ENCODE data around the gene ZBTB20. TPM values are rescaled to one million over a fixed set of nuclear protein-coding genes. Genes with fewer than 3 reads are reported as not detected.

ZBTB20 gene
- total and polyA plus RNA-seq, 2 donors (not counting 1 experiment from before 2014, with no cell fraction given): 4.0 to 123 TPM

DNA sequence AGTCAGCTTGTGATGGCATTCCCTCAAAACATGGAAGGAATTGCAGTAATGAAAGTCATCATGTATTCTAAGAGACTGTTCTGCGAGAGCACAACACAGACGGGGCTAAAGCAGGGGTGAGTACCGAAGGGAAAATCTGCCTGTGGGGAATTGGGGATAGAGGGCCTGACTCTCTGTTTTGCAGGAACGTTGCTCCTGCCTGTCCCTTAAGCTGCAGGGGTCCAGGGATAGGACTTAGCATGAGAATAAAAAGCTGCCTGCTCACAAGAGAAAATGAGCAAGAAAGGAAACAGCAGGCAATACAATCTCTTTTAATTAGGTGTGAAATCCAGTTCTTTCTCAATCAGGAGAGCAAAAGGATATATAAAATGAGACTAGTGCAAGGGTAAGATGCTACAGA lies 791.0 kb downstream of the ZBTB20 start:
- Histone ChIP-seq H3K36me3 (replicated peaks in 1 of 2; ENCODE audit: control extremely low read depth in 1 of 2, control insufficient read depth in 1 of 2, extremely low read depth in 1 of 2, insufficient read depth in 2 of 2, low read length in 1 of 2) (peaks cover 0 to 11% of the 10 kb centered on the region in 2 experiments), H3K4me2 (replicated peaks; ENCODE audit: low read depth, low read length, poor library complexity, severe bottlenecking) (no peak overlapping the region), H3K9ac (ENCODE audit: low read length) (no peak overlapping the region), H4K20me1 (ENCODE audit: control insufficient read depth, insufficient read depth, low read length, poor library complexity, severe bottlenecking) (no peaks in the 10 kb centered on the region), H3K4me1 (ENCODE audit: control insufficient read depth in 2 of 2, insufficient read depth in 2 of 2, low read length in 2 of 2) (no peaks in the 10 kb centered on the region), H3K27ac (ENCODE audit: low read length in 2 of 2) (no peak overlapping the region), H2AFZ (ENCODE audit: insufficient read depth, low read depth, low read length, poor library complexity, severe bottlenecking) (no peak overlapping the region), H3K4me3 (ENCODE audit: control extremely low read depth in 1 of 5, extremely low read depth in 1 of 5, insufficient read depth in 1 of 5, low read depth in 2 of 5, low read length in 4 of 5) (no peak overlapping the region), H3K79me2 (ENCODE audit: control insufficient read depth, insufficient read depth, low read length) (no peaks in the 10 kb centered on the region), H3K27me3 (replicated peaks in 1 of 4; ENCODE audit: control extremely low read depth in 1 of 4, control insufficient read depth in 3 of 4, insufficient read depth in 4 of 4, low read length in 3 of 4) (no peaks in the 10 kb centered on the region), H3K9me3 (ENCODE audit: control extremely low read depth in 1 of 3, control insufficient read depth in 2 of 3, insufficient read depth in 1 of 3, low read length in 2 of 3) (peaks cover 0 to 9% (median 0%) of the 10 kb centered on the region in 3 donors)
- Mint-ChIP-seq H3K27ac (no peak overlapping the region), H3K4me3 (no peak overlapping the region), H3K27me3 (no peaks in the 10 kb centered on the region), H3K4me1 (no peaks in the 10 kb centered on the region), H3K9me3 (ENCODE audit: insufficient read depth) (no peaks in the 10 kb centered on the region)
- no peak for DNase-seq
- POLR2A ChIA-PET: no interaction called here
- CTCF ChIA-PET: interaction anchor here (0.6 kb wide), 1 partner anchor 841 kb away, joined by 3 read pairs; the partner anchor contains the start of gene SPICE1
- 100% methylated on average over 4 of the region's 4 CpGs for WGBS (ENCODE audit: insufficient coverage)
- intact Hi-C loops (cut with micrococcal nuclease): no loop called here
- TF ChIP-seq, protein P1, sequence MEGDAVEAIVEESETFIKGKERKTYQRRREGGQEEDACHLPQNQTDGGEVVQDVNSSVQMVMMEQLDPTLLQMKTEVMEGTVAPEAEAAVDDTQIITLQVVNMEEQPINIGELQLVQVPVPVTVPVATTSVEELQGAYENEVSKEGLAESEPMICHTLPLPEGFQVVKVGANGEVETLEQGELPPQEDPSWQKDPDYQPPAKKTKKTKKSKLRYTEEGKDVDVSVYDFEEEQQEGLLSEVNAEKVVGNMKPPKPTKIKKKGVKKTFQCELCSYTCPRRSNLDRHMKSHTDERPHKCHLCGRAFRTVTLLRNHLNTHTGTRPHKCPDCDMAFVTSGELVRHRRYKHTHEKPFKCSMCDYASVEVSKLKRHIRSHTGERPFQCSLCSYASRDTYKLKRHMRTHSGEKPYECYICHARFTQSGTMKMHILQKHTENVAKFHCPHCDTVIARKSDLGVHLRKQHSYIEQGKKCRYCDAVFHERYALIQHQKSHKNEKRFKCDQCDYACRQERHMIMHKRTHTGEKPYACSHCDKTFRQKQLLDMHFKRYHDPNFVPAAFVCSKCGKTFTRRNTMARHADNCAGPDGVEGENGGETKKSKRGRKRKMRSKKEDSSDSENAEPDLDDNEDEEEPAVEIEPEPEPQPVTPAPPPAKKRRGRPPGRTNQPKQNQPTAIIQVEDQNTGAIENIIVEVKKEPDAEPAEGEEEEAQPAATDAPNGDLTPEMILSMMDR (IDR thresholded peaks at IDR 0.05): no peak
- no peak for TF ChIP-seq EZH2 (IDR thresholded peaks at IDR 0.05; ENCODE audit: borderline replicate concordance, insufficient read depth, low read depth, low read length, poor library complexity, severe bottlenecking)
- ATAC-seq (ENCODE audit: low read depth): no peak

GRCh38 chr3:114355653-114356052 lies 791.4 kb downstream of the ZBTB20 start:
- Histone ChIP-seq H3K4me2 (replicated peaks; ENCODE audit: low read depth, low read length, poor library complexity, severe bottlenecking) (no peak overlapping the region), H3K79me2 (ENCODE audit: control insufficient read depth, insufficient read depth, low read length) (no peaks in the 10 kb centered on the region), H3K36me3 (replicated peaks in 1 of 2; ENCODE audit: control extremely low read depth in 1 of 2, control insufficient read depth in 1 of 2, extremely low read depth in 1 of 2, insufficient read depth in 2 of 2, low read length in 1 of 2) (peaks cover 0 to 15% of the 10 kb centered on the region in 2 experiments), H3K4me1 (ENCODE audit: control insufficient read depth in 2 of 2, insufficient read depth in 2 of 2, low read length in 2 of 2) (no peaks in the 10 kb centered on the region), H2AFZ (ENCODE audit: insufficient read depth, low read depth, low read length, poor library complexity, severe bottlenecking) (no peak overlapping the region), H3K27ac (ENCODE audit: low read length in 2 of 2) (no peak overlapping the region), H3K9me3 (ENCODE audit: control extremely low read depth in 1 of 3, control insufficient read depth in 2 of 3, insufficient read depth in 1 of 3, low read length in 2 of 3) (peaks cover 0 to 9% (median 0%) of the 10 kb centered on the region in 3 donors), H3K9ac (ENCODE audit: low read length) (no peak overlapping the region), H3K27me3 (replicated peaks in 1 of 4; ENCODE audit: control extremely low read depth in 1 of 4, control insufficient read depth in 3 of 4, insufficient read depth in 4 of 4, low read length in 3 of 4) (no peaks in the 10 kb centered on the region), H4K20me1 (ENCODE audit: control insufficient read depth, insufficient read depth, low read length, poor library complexity, severe bottlenecking) (no peaks in the 10 kb centered on the region), H3K4me3 (ENCODE audit: control extremely low read depth in 1 of 5, extremely low read depth in 1 of 5, insufficient read depth in 1 of 5, low read depth in 2 of 5, low read length in 4 of 5) (no peak overlapping the region)
- H3K9me3 Mint-ChIP-seq (ENCODE audit: insufficient read depth): no peaks in the 10 kb centered on the region
- ATAC-seq (ENCODE audit: low read depth): no peak
- H3K4me3 Mint-ChIP-seq: no peak overlapping the region
- TF ChIP-seq, protein P1 (IDR thresholded peaks at IDR 0.05): no peak
- no peak for TF ChIP-seq EZH2 (IDR thresholded peaks at IDR 0.05; ENCODE audit: borderline replicate concordance, insufficient read depth, low read depth, low read length, poor library complexity, severe bottlenecking)
- POLR2A ChIA-PET: no interaction called here
- DNase-seq: no peak
- CTCF ChIA-PET: interaction anchor here (0.6 kb wide), 1 partner anchor 840 kb away, joined by 3 read pairs; the partner anchor contains the start of gene SPICE1
- no peaks in the 10 kb centered on the region for H3K4me1 Mint-ChIP-seq
- H3K27me3 Mint-ChIP-seq: no peaks in the 10 kb centered on the region
- H3K27ac Mint-ChIP-seq: no peak overlapping the region
- intact Hi-C loops (cut with micrococcal nuclease): no loop called here

All from B cell (primary cell).